Measurements from ENCODE around the gene LAMA3.

The LAMA3 gene

DNA sequence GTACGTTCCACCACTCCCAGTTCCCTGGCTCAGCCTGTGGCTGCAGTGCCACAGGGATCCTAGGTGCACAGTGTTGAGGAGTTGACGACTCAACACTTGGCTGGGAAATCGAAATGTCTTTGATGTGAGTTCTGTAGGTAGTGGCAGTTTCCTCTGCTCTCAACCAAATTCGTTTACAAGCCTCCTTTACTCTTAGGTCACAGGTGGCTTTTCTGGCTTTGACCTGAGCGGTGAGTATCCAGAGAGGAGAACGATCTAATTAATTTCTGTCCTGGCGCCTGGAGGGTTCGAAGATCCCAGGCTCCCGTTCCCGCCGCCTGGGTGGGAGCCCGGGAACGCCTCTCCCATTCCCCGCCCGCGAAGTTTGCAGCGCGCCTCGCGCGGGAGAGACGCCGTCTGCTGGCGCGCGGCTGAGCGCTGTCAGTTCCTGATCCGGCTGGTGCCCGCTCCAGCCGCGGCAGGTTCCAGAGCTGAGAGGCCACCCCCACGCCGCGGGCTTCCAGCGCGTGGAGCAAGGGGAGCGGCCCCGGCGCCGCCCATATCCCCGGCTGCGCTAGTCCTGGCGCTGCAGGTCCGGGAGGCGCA, at the start of gene LAMA3 (continued):
- TF ChIP-seq, protein P1, sequence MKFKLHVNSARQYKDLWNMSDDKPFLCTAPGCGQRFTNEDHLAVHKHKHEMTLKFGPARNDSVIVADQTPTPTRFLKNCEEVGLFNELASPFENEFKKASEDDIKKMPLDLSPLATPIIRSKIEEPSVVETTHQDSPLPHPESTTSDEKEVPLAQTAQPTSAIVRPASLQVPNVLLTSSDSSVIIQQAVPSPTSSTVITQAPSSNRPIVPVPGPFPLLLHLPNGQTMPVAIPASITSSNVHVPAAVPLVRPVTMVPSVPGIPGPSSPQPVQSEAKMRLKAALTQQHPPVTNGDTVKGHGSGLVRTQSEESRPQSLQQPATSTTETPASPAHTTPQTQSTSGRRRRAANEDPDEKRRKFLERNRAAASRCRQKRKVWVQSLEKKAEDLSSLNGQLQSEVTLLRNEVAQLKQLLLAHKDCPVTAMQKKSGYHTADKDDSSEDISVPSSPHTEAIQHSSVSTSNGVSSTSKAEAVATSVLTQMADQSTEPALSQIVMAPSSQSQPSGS (tag by site-specific recombination; IDR thresholded peaks at IDR 0.05; ENCODE audit: low read depth) = no peak
- TF ChIP-seq ZNF843 (tag by site-specific recombination; IDR thresholded peaks at IDR 0.05) (peak; percentile 65), KLF10 (tag by site-specific recombination; IDR thresholded peaks at IDR 0.05) (no peak), ZBTB6 (tag by site-specific recombination; IDR thresholded peaks at IDR 0.05) (peak; percentile 71; the same call in 1 of the 2 replicates), ZNF221 (tag by site-specific recombination; IDR thresholded peaks at IDR 0.05; ENCODE audit: borderline replicate concordance) (no peak), ZNF2 (tag by site-specific recombination; IDR thresholded peaks at IDR 0.05) (no peak), SP7 (tag by site-specific recombination; IDR thresholded peaks at IDR 0.05) (peak; percentile 53), ZFP3 (tag by site-specific recombination; IDR thresholded peaks at IDR 0.05; ENCODE audit: low read depth) (no peak), ZXDB (tag by site-specific recombination; IDR thresholded peaks at IDR 0.05) (peak; percentile 60), PRDM4 (tag by site-specific recombination; IDR thresholded peaks at IDR 0.05) (0 out of 2 replicates have a peak, but pooled peaks have one; percentile 40), KLF9 (tag by site-specific recombination; IDR thresholded peaks at IDR 0.05; ENCODE audit: low read depth) (peak; percentile 52; the same call in 1 of the 2 replicates), ZIC2 (tag by site-specific recombination; IDR thresholded peaks at IDR 0.05) (no peak), ZNF610 (tag by site-specific recombination; IDR thresholded peaks at IDR 0.05; ENCODE audit: borderline replicate concordance) (peak; percentile 55; the same call in 1 of the 2 replicates), ZNF280D (tag by site-specific recombination; IDR thresholded peaks at IDR 0.05) (no peak), ZNF473 (tag by site-specific recombination; IDR thresholded peaks at IDR 0.05) (no peak), HOXC10 (CRISPR knock-in tag; IDR thresholded peaks at IDR 0.05) (no peak), ZNF211 (tag by site-specific recombination; IDR thresholded peaks at IDR 0.05; ENCODE audit: low read depth) (no peak), ZNF544 (tag by site-specific recombination; IDR thresholded peaks at IDR 0.05) (no peak), SCRT2 (tag by site-specific recombination; IDR thresholded peaks at IDR 0.05) (peak; percentile 85), ZNF658 (tag by site-specific recombination; IDR thresholded peaks at IDR 0.05) (no peak), ZNF19 (tag by site-specific recombination; IDR thresholded peaks at IDR 0.05; ENCODE audit: low read depth) (no peak), OSR2 (tag by site-specific recombination; IDR thresholded peaks at IDR 0.05) (no peak), ZNF404 (tag by site-specific recombination; IDR thresholded peaks at IDR 0.05) (no peak)
- TF ChIP-seq, protein P2, sequence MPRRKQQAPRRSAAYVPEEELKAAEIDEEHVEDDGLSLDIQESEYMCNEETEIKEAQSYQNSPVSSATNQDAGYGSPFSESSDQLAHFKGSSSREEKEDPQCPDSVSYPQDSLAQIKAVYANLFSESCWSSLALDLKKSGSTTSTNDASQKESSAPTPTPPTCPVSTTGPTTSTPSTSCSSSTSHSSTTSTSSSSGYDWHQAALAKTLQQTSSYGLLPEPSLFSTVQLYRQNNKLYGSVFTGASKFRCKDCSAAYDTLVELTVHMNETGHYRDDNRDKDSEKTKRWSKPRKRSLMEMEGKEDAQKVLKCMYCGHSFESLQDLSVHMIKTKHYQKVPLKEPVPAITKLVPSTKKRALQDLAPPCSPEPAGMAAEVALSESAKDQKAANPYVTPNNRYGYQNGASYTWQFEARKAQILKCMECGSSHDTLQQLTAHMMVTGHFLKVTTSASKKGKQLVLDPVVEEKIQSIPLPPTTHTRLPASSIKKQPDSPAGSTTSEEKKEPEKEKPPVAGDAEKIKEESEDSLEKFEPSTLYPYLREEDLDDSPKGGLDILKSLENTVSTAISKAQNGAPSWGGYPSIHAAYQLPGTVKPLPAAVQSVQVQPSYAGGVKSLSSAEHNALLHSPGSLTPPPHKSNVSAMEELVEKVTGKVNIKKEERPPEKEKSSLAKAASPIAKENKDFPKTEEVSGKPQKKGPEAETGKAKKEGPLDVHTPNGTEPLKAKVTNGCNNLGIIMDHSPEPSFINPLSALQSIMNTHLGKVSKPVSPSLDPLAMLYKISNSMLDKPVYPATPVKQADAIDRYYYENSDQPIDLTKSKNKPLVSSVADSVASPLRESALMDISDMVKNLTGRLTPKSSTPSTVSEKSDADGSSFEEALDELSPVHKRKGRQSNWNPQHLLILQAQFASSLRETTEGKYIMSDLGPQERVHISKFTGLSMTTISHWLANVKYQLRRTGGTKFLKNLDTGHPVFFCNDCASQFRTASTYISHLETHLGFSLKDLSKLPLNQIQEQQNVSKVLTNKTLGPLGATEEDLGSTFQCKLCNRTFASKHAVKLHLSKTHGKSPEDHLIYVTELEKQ (tag by site-specific recombination; IDR thresholded peaks at IDR 0.05; ENCODE audit: borderline replicate concordance) = peak; percentile 49; the same call in 1 of the 2 replicates
- TF ChIP-seq, protein P3, sequence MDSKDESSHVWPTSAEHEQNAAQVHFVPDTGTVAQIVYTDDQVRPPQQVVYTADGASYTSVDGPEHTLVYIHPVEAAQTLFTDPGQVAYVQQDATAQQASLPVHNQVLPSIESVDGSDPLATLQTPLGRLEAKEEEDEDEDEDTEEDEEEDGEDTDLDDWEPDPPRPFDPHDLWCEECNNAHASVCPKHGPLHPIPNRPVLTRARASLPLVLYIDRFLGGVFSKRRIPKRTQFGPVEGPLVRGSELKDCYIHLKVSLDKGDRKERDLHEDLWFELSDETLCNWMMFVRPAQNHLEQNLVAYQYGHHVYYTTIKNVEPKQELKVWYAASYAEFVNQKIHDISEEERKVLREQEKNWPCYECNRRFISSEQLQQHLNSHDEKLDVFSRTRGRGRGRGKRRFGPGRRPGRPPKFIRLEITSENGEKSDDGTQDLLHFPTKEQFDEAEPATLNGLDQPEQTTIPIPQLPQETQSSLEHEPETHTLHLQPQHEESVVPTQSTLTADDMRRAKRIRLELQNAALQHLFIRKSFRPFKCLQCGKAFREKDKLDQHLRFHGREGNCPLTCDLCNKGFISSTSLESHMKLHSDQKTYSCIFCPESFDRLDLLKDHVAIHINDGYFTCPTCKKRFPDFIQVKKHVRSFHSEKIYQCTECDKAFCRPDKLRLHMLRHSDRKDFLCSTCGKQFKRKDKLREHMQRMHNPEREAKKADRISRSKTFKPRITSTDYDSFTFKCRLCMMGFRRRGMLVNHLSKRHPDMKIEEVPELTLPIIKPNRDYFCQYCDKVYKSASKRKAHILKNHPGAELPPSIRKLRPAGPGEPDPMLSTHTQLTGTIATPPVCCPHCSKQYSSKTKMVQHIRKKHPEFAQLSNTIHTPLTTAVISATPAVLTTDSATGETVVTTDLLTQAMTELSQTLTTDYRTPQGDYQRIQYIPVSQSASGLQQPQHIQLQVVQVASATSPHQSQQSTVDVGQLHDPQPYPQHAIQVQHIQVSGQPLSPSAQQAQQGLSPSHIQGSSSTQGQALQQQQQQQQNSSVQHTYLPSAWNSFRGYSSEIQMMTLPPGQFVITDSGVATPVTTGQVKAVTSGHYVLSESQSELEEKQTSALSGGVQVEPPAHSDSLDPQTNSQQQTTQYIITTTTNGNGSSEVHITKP (tag by site-specific recombination; IDR thresholded peaks at IDR 0.05) = peak; percentile 81
